Right renal pelvis (tissue), 4 donors: ENCODE measurements around the gene TF. TPM values are rescaled to one million over a fixed set of nuclear protein-coding genes. Genes with fewer than 3 reads are reported as not detected.
"Not testable (repeated sequence)": the region's sequence is repeated elsewhere in the genome, so short reads cannot be mapped to it uniquely, and the experiment has no call there.

ENCODE experiments used
- DNase-seq, 4 donors: peaks; one replicate each; pipeline ENCODE4 v3.0.0-alpha.2; 2013; ENCODE audit warnings: low read depth in 4 of 4, low spot score in 3 of 4, missing footprints in 1 of 4
- polyA plus RNA-seq, 4 donors: library from polyadenylated mRNA; unstranded; fragments of 120-200 nt; gene quantifications; one replicate each; pipeline ENCODE4 v1.2.1, GENCODE V29; 2013; ENCODE audit not compliant: insufficient read length in 4 of 4

TF gene
- polyA plus RNA-seq, result 1 to 10 TPM; 2.6 to 8.0 (median 3.4) TPM

- no peak for DNase-seq
Observed at GRCh38 chr3:133745981-133746711, at the start of gene TF. TSS of gene TF (plus strand) at chr3:133746393. CDS start at chr3:133746441, 48 bp downstream.

GRCh38 chr3:133697960-133698359 is 48.2 kb upstream of the TF start:
- DNase-seq, result no peak

GRCh38 chr3:133699467-133699866 is 46.7 kb upstream of the TF start:
- no peak for DNase-seq

- no peak for DNase-seq
Observed at GRCh38 chr3:133699903-133700302, 46.3 kb upstream of the TF start.

GRCh38 chr3:133700351-133700750 is 45.8 kb upstream of the TF start:
- DNase-seq, result no peak

GRCh38 chr3:133701435-133702358 is 44.5 kb upstream of the TF start:
- no peak for DNase-seq

GRCh38 chr3:133703915-133704314 is 42.3 kb upstream of the TF start:
- DNase-seq, result no peak

GRCh38 chr3:133706033-133706432 is 40.2 kb upstream of the TF start:
- no peak for DNase-seq

GRCh38 chr3:133709139-133709750 is 36.9 kb upstream of the TF start:
- no peak for DNase-seq

GRCh38 chr3:133711013-133711412 is 35.2 kb upstream of the TF start:
- no peak for DNase-seq

- no peak for DNase-seq
Observed at GRCh38 chr3:133712017-133712416, 34.2 kb upstream of the TF start.

- no peak for DNase-seq
Observed at GRCh38 chr3:133713347-133713746, 32.8 kb upstream of the TF start.

- DNase-seq, result no peak
Observed at GRCh38 chr3:133717424-133717823, 28.8 kb upstream of the TF start.

GRCh38 chr3:133722935-133723334 is 23.3 kb upstream of the TF start:
- no peak for DNase-seq

GRCh38 chr3:133730993-133731392 is 15.2 kb upstream of the TF start:
- no peak for DNase-seq

GRCh38 chr3:133732231-133732630 is 14.0 kb upstream of the TF start:
- DNase-seq, result not testable (repeated sequence)

GRCh38 chr3:133733226-133733625 is 13.0 kb upstream of the TF start:
- DNase-seq, result no peak

GRCh38 chr3:133734305-133734704 is 11.9 kb upstream of the TF start:
- DNase-seq, result no peak

- DNase-seq, result no peak
Observed at GRCh38 chr3:133742351-133743091, 3.7 kb upstream of the TF start.

GRCh38 chr3:133744241-133744640 is 2.0 kb upstream of the TF start:
- no peak for DNase-seq

GRCh38 chr3:133745108-133745507 is 1.1 kb upstream of the TF start:
- no peak for DNase-seq
